Fibroblast of mammary gland (primary cell): Measurements from ENCODE around the gene MLH3.
"Not testable (repeated sequence)": the region's sequence is repeated elsewhere in the genome, so short reads cannot be mapped to it uniquely, and the experiment has no call there.

ENCODE experiments used
- DNase-seq: peaks from one replicate; pipeline ENCODE4 v3.0.0-alpha.2; 2010; ENCODE audit warnings: low read depth
- H3K4me3 ChIP-seq: 2 replicates; pipeline ENCODE4 v1.5.1; 2011; ENCODE audit warnings: low read depth, mild to moderate bottlenecking, low read length, moderate library complexity; ENCODE audit not compliant: control insufficient read depth
- CTCF ChIP-seq: conservative IDR thresholded peaks from 2 replicates; pipeline ENCODE4 v1.5.1; 2011; ENCODE audit warnings: low read depth, low read length, inconsistent platforms; ENCODE audit not compliant: control insufficient read depth, insufficient read depth

Gene MLH3

GRCh38 chr14:75069121-75069810, 18.0 kb upstream of the MLH3 start, which contains the start of gene ZC2HC1C:
Gene ZC2HC1C (plus strand): TSS chr14:75069641. CDS start chr14:75070574, 933 bp downstream.
- peak within 1 kb of the TSS; percentile 43 for H3K4me3 ChIP-seq
- peak; percentile 87 for DNase-seq
- TF ChIP-seq CTCF = no peak

GRCh38 chr14:75068294-75069120, 17.2 kb upstream of the MLH3 start:
- peak; percentile 73 for DNase-seq
- peak overlapping the region; percentile 43 for H3K4me3 ChIP-seq
- TF ChIP-seq CTCF = no peak

GRCh38 chr14:75067765-75068164, 16.5 kb upstream of the MLH3 start:
- H3K4me3 ChIP-seq, DNase-seq: not testable (repeated sequence)

GRCh38 chr14:75067212-75067611, 15.9 kb upstream of the MLH3 start:
- TF ChIP-seq CTCF = no peak
- no peak for DNase-seq
- no peak overlapping the region for H3K4me3 ChIP-seq

- no peak for TF ChIP-seq CTCF
- H3K4me3 ChIP-seq = no peak overlapping the region
- DNase-seq = no peak
These were observed 15.4 kb upstream of the MLH3 start for GRCh38 chr14:75066691-75067090.

- no peak for DNase-seq
These were observed 12.9 kb upstream of the MLH3 start for GRCh38 chr14:75064205-75064567.

More at GRCh38 chr14:75064205-75064567, 12.9 kb upstream of the MLH3 start:
- peak overlapping the region; percentile 98 for H3K4me3 ChIP-seq
- no peak for TF ChIP-seq CTCF
